MV-4-11 (cell line): ENCODE data around the gene DIPK2B.
A peak's percentile ranks its signal among the peaks of the same experiment; 100 is the strongest.

Source experiments
- DNase-seq: peaks from one replicate; lab custom pipeline; 2025; lab: John Stamatoyannopoulos, UW

The DIPK2B gene

GRCh38 chrX:45200741-45201234, at the start of gene DIPK2B:
TSS of gene DIPK2B (minus strand) at chrX:45200876. CDS start at chrX:45200826, 50 bp downstream.
- no peak for DNase-seq

DNA sequence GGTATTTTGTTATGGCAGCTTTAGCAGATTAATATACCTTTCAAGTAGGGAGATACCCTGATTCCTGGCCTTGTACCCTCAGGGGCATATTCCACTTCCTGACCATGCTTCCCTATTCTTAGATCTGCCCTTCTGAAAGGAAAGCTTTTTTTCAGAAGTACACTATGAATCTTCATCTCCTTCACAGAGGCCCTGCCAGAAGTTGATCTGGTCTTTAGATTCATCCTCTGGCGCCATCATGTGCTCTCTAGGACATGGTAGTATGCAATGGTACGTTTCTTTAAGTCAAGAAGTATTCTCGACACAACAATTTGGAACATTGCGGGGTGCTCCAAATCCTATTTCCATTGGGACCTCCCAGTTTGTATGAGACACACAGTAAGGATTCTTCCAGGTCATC, 39.6 kb upstream of the DIPK2B start:
- peak; percentile 31 for DNase-seq

GRCh38 chrX:45238489-45238888, 37.8 kb upstream of the DIPK2B start:
- DNase-seq, result no peak

DNA sequence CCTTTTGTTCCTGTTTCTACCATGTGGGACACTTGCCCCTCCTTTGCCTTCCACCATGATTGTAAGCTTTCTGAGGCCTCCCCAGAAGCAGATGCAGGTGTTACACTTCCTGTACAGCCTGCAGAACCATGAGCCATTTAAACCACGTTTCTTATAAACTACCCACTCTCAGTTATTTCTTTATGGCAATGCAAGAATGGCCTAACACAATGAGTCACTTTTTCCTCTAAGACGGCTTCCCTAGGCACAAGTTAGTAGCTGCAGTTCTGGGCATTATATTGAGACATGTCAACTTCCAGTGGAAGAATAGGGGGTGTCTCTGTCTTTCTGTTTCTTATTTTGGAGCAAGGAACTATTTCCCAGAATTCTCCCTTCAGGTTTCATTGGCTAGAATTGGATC, 32.9 kb upstream of the DIPK2B start:
- DNase-seq, result peak; percentile 44

GRCh38 chrX:45232139-45232538, 31.5 kb upstream of the DIPK2B start:
- peak; percentile 68 for DNase-seq

DNA sequence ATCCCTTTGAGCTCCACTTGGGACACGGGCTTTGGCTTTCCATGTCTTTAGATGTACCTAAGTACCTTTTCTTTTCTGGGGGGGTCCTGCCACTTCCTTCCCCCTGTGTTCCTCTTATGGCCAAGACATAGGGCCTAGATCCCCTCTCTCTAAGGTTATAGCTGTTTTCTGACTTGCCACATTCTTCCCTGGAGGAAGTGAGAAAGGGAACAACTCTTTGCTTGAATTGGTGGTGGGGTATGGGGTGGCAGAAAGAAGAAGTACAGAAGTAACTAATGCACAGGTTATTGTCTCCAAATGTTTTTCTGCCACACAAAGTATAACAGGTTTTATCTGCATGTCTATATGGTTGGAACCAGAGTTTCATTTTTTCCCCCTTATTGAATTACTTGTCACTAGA, 29.7 kb upstream of the DIPK2B start:
- peak; percentile 82 for DNase-seq

GRCh38 chrX:45229348-45229747, 28.7 kb upstream of the DIPK2B start:
- no peak for DNase-seq

- no peak for DNase-seq
Measured at GRCh38 chrX:45228126-45228525, 27.4 kb upstream of the DIPK2B start.

GRCh38 chrX:45208121-45208856, 7.6 kb upstream of the DIPK2B start:
- DNase-seq, result no peak

GRCh38 chrX:45202171-45202570, 1.5 kb upstream of the DIPK2B start:
- DNase-seq, result no peak

- DNase-seq, result no peak
Measured at GRCh38 chrX:45198706-45199105, 2.0 kb downstream of the DIPK2B start.

GRCh38 chrX:45198301-45198700, 2.4 kb downstream of the DIPK2B start:
- DNase-seq, result no peak

- DNase-seq, result no peak
Measured at GRCh38 chrX:45196701-45197100, 4.0 kb downstream of the DIPK2B start.

- no peak for DNase-seq
Measured at GRCh38 chrX:45191820-45192409, 8.8 kb downstream of the DIPK2B start.

GRCh38 chrX:45191383-45191782, 9.3 kb downstream of the DIPK2B start:
- DNase-seq, result peak; percentile 65

GRCh38 chrX:45187731-45188130, 12.9 kb downstream of the DIPK2B start:
- DNase-seq, result no peak

- no peak for DNase-seq
Measured at GRCh38 chrX:45186643-45187026, 14.0 kb downstream of the DIPK2B start.

GRCh38 chrX:45184211-45184610, 16.5 kb downstream of the DIPK2B start:
- DNase-seq, result no peak

GRCh38 chrX:45172890-45173289, 27.8 kb downstream of the DIPK2B start:
- DNase-seq, result peak; percentile 41

DNA sequence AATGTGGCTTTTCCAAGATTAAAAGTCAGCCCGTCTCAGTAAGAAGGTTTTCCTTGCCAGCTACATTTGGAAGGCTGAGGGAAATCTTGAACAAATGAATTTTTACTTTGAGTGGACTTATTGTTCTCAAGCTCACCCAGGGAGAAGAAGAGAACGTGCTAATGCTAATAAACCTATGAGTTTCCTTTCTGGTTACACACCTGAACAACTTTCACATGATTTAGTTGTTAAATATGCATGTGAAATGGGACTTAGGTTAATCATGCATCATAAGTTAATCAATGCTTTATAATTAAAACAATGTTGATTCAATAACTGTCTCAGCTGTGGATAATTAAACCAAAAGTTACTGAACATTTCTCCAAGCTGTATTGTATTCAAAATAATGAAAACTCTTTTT, 33.9 kb downstream of the DIPK2B start:
- no peak for DNase-seq

DNA sequence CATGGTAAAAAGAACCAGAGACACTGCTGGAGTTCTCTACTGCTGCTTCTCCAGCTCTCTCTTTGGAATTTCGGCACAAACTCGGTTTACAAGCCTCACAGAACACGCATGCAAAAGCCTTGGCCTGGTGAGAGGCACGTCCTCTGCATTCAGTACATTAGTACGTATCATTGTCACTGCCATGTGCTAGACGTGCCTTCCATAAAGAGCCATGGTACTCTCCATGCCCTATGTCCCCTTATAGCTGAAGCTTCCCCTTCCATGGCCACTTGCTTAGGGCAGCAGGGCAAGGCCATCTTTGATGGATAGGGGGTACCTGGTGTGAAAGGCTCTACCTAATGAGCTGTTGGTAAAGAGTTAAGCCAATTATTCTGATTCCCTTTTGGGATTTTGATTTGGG, 35.0 kb downstream of the DIPK2B start:
- DNase-seq, result no peak

DNA sequence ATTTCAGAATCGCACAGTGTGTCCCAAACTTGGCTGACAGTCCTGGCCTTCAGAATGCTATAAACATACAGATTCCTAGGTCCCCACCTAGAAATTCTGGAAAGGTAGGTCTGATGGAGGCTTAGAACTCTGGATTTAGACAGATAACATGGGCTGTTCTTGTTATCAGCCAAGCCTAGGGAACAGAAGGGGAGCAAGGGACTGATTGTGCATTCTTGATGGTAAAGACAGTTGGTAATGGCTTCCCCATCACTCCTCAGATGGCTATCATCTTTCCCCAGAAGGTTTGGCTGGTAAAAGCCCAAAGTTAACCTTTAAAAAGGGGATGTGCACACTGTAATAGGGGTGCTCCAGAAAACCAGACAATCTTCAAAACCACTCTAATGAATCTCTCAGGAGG, 35.7 kb downstream of the DIPK2B start:
- no peak for DNase-seq

DNA sequence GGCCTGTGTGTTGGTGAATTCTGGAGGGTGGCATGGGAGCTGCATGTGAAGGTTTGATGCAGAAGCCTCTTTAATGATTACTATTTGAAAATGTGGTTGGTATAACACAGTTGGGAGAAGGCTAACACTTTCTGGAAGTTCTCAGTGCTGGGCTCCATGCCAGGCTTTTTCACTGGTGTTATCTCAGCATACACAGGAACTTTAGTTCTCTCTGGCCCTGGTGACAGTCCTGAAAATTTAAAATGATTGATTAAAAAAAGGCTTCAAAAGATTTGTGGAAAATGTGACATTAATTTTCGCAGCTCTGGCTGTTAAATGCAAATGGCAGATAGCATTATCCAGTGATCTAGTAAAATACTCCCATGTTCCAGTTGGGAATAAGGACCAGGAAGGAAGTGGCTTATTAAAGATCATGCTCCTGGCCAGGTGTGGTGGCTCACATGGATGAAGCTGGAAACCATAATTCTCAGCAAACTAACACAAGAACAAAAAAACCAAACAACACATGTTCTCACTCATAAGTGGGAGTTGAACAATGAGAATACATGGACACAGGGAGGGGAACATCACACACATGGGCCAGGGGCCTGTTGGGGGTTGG, 36.6 kb downstream of the DIPK2B start:
- no peak for DNase-seq
